HG03558 (cell line): ENCODE data around the gene NIPAL3.
"Not testable (repeated sequence)": the region's sequence is repeated elsewhere in the genome, so short reads cannot be mapped to it uniquely, and the experiment has no call there.

Experiments
- ATAC-seq: cut with Tn5 transposase; IDR thresholded peaks from one replicate; pipeline ENCODE4 v1.9.1; 2021; ENCODE audit warnings: moderate number of reproducible peaks; ENCODE audit not compliant: unreplicated experiment; ENCODE audit errors: extremely low read depth

NIPAL3 gene

DNA sequence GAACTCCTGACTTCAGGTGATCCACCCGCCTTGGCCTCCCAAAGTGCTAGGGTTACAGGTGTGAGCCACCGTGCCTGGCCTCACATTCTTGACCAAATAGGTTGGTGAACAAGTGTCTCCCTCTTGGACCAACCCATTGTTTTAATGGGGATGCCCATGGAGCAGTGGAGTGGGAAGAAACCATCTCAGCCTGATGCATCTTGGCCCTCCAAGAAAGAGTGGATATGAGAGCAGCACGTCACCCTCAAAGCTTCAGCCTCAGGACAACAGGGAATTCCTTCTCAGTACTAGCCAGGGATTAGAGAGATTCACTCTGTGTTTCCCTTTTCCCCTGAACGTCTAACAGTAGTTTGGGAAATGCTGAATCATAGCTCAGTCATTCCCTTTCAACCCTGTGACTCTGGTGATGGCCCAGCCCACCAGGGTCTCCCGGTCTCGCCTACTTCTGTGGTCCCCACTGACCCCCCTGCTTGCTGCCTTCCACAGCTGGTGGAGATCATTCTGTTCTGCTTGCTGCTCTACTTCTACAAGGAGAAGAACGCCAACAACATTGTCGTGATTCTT, 37.4 kb downstream of the NIPAL3 start:
- ATAC-seq, result no peak

DNA sequence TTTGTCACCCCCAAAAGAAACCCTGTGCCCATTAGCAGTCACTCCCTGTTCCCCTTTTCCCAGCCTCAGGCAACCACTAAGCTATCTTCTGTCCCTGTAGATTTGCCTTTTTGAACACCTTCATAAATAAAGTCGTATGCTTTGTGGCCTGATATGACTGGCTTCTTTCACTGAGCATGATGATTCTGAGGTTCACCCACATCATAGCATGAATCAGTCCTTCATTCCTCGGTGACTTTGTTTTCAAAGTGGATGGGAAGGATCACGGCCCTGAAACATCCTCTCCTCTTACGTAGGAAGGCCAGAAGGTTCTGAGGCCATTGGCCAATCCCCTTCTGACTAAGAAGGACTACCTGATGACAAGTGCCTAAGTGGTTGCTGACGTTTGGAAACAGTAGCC, 39.1 kb downstream of the NIPAL3 start:
- ATAC-seq, result no peak

DNA sequence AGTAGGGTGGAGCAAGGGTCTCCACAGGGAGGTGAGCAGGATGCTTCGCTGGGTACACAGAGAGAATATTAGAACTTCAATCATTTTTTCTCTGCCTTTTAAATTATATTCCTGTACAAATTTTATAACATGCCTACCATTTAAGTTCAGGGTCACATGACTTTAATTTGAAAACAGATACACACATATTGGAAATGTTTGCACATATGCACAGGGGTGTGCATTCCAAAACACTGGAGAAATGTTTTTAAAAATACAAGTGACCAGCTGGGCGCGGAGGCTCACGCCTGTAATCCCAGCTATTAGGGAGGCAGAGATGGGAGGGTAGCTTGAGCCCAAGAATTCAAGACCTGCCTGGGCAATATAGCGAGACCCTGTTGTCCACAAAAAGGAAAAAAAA, 39.7 kb downstream of the NIPAL3 start:
- ATAC-seq, result no peak

DNA sequence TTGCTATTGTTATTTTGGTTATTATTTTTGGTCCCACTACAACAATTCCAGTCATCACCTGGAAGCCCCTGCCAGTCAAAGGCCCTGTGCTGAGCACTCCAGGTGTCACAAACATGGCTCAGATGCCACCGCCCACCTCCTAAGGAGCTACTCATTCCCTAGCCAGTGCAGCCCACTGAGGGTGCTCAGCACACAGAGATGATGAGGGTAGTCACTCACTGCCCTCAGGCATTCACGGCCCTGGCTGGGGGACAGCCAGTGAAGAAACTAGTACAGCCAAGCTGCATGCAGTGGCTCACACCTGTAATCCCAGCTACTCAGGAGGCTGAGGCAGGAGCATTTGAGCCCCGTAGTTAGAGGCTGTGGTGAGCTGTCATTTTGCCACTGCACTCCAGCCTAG, 42.3 kb downstream of the NIPAL3 start:
- ATAC-seq, result no peak

DNA sequence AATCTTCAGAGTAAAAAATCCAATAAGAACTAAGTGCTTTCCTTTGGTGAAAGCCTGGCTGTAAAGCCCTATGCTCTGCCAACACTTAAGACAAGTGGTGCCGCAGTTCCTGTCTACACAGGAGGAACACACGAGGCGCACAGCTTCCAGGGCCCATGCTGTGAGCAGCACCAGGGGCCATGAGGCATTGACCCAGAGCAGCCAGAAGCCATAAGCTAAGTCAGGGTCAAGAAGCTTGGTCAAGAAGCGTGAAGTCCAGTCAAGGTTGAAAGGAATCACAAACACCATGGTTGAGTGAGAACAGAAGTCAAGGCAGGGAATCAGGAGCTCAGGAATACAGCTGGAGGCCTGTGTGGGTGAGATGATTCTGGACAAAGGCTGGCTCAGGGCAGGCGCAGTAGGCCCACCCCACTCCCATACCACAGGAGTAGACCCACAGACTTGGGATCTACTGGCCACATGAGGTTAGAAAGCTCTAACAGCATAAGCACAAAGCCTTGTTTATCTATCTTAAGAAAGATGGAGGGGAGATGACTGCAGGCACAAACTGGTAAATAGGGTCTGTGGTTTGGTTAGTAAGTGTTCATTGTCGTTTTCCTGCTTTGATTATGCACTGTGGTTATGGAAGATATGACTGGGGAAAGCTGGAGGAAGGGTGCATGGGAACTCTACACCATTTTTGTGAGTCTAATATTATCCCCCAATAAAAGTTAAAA, 44.1 kb downstream of the NIPAL3 start:
- ATAC-seq, result no peak

DNA sequence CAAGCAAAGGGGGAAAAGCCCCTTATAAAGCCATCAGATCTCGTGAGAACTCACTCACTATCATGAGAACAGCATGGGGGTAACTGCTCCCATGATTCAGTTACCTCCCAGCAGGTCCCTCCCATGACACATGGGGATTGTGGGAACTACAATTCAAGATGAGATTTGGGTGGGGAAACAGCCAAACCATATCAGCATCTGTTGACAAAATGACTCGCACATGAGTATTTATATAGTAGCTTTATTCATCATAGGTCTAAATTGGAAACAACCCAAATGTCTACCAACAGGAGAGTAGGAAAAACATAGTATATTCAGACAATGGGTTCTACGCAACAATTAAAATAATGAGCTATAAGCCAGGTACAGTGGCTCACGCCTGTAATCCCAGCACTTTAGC, 46.5 kb downstream of the NIPAL3 start:
- not testable (repeated sequence) for ATAC-seq

DNA sequence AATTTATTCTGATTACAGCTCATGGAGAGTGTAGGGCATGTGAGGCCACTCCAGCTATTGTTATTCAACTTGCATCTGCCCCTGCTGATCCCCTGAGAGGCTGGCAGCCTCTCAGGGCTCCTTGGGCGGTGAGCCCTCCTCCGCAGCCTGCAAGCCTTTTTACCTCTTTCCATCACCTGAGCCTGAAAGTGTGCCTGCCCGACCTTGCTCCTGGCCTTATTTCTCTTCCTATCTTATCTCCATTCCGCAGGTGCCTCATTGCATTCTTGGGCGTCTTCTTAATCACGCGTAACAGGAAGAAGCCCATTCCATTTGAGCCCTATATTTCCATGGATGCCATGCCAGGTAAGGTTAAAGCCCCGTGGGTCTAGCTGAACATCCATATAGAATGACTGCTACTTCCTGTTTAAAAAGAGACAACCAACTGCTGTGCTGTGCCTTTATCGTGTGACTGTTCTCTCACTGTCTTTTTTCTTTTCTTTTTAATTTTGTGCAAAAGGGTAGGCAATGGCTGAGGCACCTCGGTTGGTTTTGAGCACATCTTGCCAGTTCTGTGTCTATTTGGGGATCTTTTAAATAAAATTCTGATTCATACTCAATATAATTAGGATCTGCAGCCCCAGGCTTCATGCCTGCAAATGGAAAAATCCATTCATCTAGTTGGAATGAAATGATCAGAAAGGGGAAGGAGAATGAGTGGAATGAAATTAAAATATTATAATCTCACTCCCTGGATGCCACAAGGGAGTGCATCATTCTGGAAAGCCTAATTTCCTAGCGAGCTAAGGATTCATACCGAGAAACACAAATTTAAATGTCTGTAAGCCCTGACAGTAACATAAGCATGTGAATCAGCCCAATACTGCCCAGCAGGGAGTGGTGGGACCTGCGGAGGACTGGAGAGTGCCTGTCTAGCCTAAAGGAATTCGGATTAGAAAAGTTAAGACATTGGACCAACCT, 48.5 kb downstream of the NIPAL3 start:
- no peak for ATAC-seq

DNA sequence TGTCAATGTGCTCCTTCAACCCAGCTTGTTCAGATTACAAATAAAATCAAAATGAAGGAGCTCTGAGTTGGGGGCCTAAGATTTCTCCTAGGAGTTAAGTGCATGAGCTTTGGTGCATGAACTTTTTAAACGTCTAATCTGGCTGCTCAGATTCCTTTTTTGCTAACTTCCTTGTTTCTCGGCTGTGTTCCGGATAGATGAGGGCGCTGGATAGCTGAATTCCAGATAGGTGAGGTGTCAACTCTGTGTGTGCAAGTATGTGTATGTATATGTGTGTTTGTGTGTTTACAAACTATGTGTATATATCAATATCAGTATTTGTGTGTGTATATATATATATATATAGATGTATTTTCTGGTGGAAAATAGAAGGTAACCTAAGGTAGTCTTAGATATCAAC, 49.5 kb downstream of the NIPAL3 start:
- no peak for ATAC-seq

DNA sequence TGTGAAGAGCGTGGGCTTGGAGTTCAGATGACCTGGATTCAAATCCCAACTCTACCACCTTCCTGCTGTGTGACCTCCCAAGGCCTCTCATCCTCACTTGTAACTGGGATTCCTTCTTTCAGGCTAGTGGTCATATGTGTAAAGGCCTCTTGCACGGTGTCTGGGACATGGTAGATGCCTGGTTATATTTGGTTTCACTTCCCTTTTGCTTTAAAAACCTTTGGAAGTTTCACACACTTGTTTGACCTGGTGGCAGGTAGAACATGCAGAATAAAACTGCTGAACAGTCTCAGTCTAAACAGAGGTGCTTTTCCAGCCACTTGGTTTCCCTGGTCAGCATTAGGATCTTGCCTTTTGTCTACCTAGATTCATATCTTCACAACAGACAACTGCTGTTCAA, 50.0 kb downstream of the NIPAL3 start:
- ATAC-seq, result no peak

DNA sequence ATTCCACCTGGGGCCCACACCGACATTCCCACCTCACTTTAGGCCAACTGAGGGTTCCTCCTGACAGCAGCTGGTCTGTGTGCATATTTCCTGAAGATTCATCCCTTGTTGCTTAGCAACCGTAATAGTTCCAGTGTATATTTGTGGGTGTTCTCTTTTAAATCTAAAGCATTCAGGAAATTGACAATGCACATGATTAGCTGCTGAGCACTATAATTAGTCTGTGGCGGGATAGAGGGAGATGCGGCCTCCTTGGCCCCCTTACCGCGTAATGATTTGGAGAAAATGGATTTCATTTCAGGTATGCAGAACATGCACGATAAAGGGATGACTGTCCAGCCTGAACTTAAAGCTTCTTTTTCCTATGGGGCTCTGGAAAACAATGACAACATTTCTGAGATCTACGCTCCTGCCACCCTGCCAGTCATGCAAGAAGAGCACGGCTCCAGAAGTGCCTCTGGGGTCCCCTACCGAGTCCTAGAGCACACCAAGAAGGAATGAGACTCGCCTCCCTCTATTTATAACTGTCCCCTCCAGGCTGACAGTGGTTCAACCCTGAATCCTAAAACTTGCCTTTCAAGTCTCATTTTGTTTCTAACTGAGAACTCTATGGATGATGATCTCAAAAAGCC, 53.2 kb downstream of the NIPAL3 start:
- ATAC-seq, result no peak

DNA sequence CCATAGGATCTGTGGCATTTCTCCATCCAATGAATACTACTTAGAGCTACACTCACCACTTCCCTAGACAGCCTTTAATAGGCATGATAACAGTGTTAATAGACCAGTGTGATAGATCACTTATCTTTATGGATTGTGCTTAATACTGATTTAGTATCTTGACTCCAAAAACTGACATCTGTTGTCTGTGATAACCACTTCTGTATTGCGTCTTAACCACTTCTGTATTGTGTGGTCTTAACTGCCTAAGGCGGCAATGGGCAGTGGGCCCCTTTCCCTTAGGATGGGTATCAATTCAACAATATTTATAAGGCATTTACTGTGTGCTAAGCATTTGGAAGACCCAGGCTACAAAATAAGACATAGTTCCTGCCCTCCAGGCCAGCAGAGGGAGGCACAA, 55.0 kb downstream of the NIPAL3 start:
- no peak for ATAC-seq

DNA sequence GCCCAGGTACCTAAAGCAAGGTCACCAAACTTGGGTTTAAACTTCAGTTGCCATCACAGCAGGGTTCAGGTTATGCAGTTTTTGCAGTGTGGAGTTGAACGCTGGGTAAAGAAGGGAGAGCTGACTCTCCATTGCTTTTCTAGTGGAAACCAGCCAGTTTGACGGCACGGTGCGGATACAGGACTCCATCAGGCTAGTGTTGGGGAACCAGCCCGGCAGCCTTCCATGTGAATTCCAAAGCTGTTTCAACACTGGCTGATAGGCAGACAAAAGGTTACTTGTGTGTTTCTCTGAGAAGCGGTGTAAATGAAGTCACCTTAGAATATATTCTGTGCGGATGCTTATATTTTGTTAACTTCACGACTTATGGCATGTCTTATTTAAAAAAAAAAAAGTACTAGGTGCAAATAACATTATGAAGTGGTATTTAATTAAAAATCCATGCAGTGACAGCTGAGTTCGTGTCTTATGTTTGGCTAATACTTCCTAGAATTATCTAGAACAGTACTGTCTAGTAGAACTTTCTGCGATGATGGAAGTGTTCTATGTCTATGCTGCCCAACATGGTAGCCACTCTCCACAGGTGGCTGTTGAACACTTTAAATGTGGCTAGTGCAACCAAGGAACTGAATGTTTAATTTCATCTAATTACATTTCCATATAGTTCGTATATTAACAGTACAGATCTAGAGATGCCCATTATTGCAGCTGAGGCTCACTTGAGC, 57.1 kb downstream of the NIPAL3 start:
- no peak for ATAC-seq

DNA sequence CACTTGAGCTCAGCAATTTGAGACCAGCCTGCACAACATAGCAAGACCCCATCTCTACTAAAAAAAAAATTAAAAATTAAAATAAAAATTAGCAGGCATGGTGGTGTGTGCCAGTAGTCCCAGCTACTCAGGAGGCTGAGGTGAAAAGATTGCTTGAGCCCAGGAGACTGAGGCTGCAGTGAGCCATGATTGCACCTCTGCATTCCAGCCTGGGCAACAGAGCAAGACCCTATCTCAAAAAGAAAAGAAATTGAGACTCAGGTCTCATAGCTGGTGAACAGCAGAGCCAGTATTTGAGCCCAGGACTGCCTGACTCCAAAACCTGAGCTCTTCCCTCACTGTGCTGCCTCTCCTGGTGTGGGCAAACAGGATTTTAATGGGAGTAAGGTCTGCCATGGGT, 58.6 kb downstream of the NIPAL3 start:
- no peak for ATAC-seq

DNA sequence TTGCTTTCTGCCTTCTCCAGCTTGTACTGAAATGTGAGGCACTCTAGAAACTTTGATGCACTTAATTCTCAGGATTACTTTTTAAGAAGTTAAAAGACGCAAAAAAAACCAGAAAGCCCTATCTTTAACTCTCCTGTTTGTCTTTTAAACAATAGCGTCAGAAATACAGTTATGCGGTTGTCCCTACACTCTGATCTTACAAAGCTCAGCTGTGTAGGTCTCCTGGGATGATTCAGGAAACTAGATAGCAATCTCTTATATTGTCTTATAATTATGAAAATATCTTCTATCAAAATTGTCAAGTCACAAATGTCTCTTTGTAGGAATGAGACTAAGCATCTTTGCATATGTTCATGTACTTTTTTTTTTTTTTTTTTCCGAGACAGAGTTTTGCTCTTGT, 60.1 kb downstream of the NIPAL3 start:
- no peak for ATAC-seq

DNA sequence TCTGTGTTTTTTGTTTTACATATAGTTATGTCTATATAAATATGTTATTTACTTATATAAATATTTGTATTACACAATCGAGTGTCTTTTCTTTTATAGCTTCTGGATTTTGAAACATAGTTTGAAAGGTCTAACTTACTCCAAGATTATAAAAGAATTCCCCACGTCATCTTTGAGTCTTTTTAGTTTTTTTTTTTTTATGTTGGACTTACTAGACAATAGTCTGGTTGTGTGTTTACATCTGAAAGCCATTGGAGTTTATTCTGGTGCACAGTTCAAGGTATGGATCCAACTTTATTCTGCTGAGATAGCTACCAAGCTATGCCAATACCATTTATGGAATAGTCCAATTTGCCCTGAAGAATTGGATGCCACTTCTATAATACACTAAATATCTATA, 61.0 kb downstream of the NIPAL3 start:
- no peak for ATAC-seq

DNA sequence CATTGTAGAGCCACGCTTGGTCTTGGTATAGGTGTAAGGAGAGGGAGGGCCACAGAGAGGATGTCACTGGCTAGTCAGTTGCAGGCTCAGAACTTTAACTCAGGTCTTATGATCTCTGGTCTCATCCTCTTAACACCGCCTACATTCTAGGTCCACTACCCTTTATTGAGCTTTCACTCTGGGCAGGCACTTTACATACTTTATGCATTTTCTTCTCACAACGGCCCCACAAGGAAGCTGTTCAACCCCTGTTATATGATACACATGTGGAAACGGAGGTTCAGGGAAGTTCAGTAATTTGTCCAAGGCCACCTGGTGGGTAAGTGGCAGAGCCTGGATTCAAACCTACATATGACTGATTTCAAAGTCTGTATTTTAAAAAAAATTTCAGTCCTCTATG, 61.7 kb downstream of the NIPAL3 start:
- ATAC-seq, result no peak

DNA sequence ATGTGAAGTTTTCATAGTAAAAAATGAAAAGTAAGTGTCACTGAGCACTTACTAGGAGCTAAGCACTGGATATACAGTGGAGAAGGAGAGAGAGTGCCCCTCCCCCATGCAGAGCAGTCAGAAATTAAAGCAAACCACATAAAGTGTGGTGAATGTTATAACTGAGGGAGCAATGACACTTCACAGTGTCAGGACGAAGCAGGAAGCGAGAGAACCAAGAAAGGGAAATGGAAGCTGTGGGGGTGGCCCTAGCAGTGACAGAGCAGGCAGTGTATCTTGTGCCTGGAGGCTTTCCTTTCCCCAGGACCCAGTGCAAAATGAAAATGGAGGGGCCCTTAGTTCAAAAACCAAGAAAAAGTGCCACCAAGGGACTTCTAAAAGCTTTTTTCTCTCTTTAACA, 65.5 kb downstream of the NIPAL3 start:
- ATAC-seq, result no peak

DNA sequence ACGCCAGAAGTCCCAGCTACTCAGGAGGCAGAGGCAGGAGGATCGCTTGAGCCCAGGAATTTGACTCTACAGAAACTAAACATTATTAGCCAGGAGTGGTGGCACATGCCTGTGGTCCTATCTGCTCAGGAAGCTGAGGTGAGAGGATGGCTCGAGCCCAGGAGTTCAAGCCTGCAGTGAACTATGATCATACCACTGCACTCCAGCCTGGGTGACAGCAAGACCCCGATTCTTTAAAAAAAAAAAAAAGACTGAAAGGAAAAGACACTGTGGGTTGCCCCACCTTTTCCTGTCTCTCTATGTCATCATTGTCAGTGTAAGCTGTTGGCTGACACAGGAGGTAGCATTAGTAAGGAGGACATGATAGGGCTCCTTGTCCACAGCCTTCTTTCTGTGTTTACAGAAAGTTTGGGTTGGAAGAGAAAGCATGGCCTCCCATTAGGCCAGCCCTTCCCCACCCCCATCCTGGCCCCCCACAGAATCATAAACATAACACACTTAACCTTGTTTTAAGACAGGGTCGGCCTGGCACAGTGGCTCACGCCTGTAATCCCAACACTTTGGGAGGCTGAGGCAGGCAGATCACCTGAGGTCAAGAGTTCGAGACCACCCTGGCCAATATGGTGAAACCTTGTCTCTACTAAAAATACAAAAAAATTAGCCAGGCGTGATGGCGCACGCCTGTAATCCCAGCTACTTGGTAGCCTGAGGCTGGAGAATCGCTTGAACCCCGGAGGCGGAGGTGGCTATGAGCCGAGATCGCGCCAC, 66.4 kb downstream of the NIPAL3 start:
- ATAC-seq, result no peak

DNA sequence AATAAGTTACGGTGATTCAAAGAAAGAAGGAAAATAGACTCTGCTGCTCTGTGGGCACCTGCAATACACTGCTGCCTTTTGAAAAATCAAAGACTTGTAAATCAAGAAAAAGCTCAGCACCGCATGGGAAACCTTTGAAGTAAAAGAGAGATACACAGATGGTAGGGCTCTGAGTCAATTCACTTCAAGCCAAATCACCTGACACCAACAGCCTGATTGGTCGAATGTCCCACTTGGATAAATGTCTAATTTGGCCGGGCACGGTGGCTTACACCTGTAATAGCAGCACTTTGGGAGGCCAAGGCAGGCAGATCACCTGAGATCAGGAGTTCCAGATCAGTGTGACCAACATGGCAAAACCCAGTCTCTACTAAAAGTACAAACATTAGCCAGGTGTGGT, 67.8 kb downstream of the NIPAL3 start:
- ATAC-seq, result no peak
